Esophagus squamous epithelium (tissue), 5 donors: ENCODE data around the gene KRT2. TPM values are rescaled to one million over a fixed set of nuclear protein-coding genes. Genes with fewer than 3 reads are reported as not detected.
A peak's percentile ranks its signal among the peaks of the same experiment; 100 is the strongest.

ENCODE experiments used
- DNase-seq: peaks from one replicate; lab custom pipeline; 2025; lab: John Stamatoyannopoulos, UW
- H3K27ac ChIP-seq, 4 donors: fragments of 200-600 bp; sonication (generic); one replicate each; pipeline ENCODE4 v1.5.1; 2016 to 2019; ENCODE audit warnings: mild to moderate bottlenecking in 1 of 4
- H3K27me3 ChIP-seq, 4 donors: fragments of 200-600 bp; sonication (generic); 1 replicate in 3 of 4; 2 replicates in 1 of 4; pipeline versions ENCODE4 v1.5.1 to v1.6.0; 2017 to 2021; ENCODE audit warnings: antibody characterized with exemption in 1 of 4
- H3K36me3 ChIP-seq, 3 donors: fragments of 200-600 bp; sonication (generic); one replicate each; pipeline ENCODE4 v1.5.1; 2016 to 2019
- H3K4me1 ChIP-seq, 3 donors: fragments of 200-600 bp; sonication (generic); one replicate each; pipeline ENCODE4 v1.5.1; 2017 to 2019
- H3K4me3 ChIP-seq, 4 donors: fragments of 200-600 bp; sonication (generic); 1 replicate in 3 of 4; 2 replicates in 1 of 4; pipeline ENCODE4 v1.5.1; 2016 to 2019; ENCODE audit warnings: mild to moderate bottlenecking in 2 of 4, moderate library complexity in 1 of 4
- H3K9me3 ChIP-seq, 3 donors: fragments of 200-600 bp; sonication (generic); one replicate each; pipeline ENCODE4 v1.5.1; 2016 to 2019
- POLR2A ChIP-seq, 4 donors: fragments of 450-650 bp; IDR thresholded peaks; one replicate each; pipeline ENCODE4 v1.6.1; 2017; ENCODE audit warnings: antibody characterized with exemption in 4 of 4, mild to moderate bottlenecking in 4 of 4, moderate library complexity in 3 of 4
- WGBS, 2 donors: methylation state at CpG; one replicate each; pipeline ENCODE4 v1.1.5; 2018; 5-methylcytosine and 5-hydroxymethylcytosine counted together
- intact Hi-C: fragments of 100-400 bp; cut with DNase I; formaldehyde crosslinking; loops from one replicate; pipeline ENCODE4 v1.15.0; 2022
- total RNA-seq, 4 donors: library from RNA; depleted of rRNA; stranded (reverse); fragments of >200 nt; gene quantifications; one replicate each; pipeline ENCODE4 v1.1.0, GENCODE V29; 2016
- TF ChIP-seq, protein P1 (sequence below), 6 experiments: fragments of 450-650 bp in 4 of 6; fragments of 200-600 bp in 2 of 6; sonication (generic) in 2 of 6; IDR thresholded peaks; one replicate each; pipeline ENCODE4 v1.5.1; 2016 to 2019; ENCODE audit warnings: antibody characterized with exemption in 6 of 6, mild to moderate bottlenecking in 4 of 6, moderate library complexity in 4 of 6
- donor health status: DM: yes; HTN: yes; CAD: no.

Gene KRT2
- total RNA-seq, 4 donors from 2014 or later = 0.95 to 0.99 TPM; not detected in 2

GRCh38 chr12:52689239-52689638 lies 37.2 kb upstream of the KRT2 start:
- TF ChIP-seq, protein P1, sequence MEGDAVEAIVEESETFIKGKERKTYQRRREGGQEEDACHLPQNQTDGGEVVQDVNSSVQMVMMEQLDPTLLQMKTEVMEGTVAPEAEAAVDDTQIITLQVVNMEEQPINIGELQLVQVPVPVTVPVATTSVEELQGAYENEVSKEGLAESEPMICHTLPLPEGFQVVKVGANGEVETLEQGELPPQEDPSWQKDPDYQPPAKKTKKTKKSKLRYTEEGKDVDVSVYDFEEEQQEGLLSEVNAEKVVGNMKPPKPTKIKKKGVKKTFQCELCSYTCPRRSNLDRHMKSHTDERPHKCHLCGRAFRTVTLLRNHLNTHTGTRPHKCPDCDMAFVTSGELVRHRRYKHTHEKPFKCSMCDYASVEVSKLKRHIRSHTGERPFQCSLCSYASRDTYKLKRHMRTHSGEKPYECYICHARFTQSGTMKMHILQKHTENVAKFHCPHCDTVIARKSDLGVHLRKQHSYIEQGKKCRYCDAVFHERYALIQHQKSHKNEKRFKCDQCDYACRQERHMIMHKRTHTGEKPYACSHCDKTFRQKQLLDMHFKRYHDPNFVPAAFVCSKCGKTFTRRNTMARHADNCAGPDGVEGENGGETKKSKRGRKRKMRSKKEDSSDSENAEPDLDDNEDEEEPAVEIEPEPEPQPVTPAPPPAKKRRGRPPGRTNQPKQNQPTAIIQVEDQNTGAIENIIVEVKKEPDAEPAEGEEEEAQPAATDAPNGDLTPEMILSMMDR (IDR thresholded peaks at IDR 0.05) = no peak
- no peak for TF ChIP-seq POLR2A (IDR thresholded peaks at IDR 0.05)
- Histone ChIP-seq H3K27me3 (peaks cover 0 to 79% (median 0%) of the 10 kb centered on the region in 4 donors), H3K27ac (no peak overlapping the region), H3K4me1 (peaks cover 11 to 55% (median 15%) of the 10 kb centered on the region in 3 donors), H3K36me3 (no peaks in the 10 kb centered on the region), H3K9me3 (no peaks in the 10 kb centered on the region), H3K4me3 (no peak overlapping the region)
- no peak for DNase-seq
- intact Hi-C loops = no loop called here

DNA sequence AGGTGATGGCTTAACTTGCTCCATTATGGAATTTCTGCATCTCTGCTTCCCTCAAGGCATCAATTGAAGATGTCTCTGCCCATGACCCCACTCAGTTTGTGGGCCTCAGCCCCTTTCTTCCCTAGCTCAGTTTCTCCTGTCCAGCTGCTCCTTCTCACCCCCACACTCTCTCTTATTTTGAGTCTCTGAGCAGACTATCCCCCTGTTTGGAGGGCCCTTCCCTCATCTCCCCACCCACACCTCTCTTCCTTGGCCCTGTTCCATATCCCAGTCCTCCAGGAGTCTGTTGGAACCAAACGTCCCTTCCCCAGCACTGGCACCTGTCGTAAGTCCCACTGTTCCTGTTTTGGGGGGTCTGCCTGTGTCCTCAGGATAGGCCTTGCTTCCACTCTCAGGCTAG lies 36.5 kb upstream of the KRT2 start:
- no peak overlapping the region for H3K4me3 ChIP-seq
- intact Hi-C loops = no loop called here
- TF ChIP-seq, protein P1 (IDR thresholded peaks at IDR 0.05) = no peak
- no peak for TF ChIP-seq POLR2A (IDR thresholded peaks at IDR 0.05)
- peak overlapping the region in 2 of 4 donors; percentile 8 to 85 for H3K27ac ChIP-seq
- peaks cover 0 to 80% (median 0%) of the 10 kb centered on the region in 4 donors for H3K27me3 ChIP-seq
- H3K9me3 ChIP-seq = no peaks in the 10 kb centered on the region
- 69 to 73% methylated on average over 2 of the region's 2 CpGs for WGBS, 2 donors
- peaks cover 14 to 63% (median 15%) of the 10 kb centered on the region in 3 donors for H3K4me1 ChIP-seq
- H3K36me3 ChIP-seq = no peaks in the 10 kb centered on the region
- no peak for DNase-seq

DNA sequence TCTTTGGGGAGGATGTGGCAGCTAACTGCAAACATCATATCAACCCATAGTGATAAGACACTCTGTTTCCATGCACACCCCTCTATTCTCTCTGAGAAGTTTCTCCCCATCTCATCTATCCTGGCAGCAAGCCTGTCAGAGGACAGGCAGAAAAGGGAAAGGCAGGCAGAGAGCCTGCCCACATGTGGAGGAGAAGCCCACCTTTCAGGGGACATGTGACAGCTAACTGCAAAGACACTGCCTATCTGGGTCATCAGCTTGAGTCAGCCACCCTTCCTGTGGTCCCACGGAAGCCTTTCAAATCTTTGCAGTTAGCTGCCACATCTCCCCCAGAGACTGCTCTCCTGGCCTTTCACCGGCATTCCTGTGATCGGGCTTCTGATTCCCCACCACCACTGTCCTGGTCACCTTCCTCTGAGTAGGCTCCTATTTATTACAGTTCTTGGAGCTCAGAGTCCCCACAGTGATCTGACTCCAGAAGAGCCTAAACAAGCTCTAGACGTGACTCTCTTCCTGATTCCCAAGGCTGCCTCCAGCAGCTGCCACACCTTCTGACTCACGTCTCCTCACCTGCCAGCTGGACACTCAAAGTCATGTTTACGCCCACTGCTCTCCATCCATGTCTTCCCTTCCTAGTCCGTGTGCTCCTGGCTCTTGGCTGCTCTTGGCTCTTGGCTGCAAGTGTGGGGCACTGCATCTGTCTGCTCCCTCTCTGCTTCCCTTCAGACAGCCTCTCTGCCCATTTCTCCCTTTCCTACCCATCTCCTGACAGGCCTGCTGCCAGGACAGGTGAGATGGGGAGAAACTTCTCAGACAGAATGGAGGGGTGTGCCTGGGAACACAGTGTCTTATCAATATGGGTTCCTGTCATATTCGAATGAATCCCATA lies 35.7 kb upstream of the KRT2 start:
- H3K27me3 ChIP-seq = peaks cover 0 to 76% (median 0%) of the 10 kb centered on the region in 4 donors
- H3K27ac ChIP-seq = peak overlapping the region in 3 of 4 donors; percentile 54 to 85 (median 72)
- no peak for DNase-seq
- no peak overlapping the region for H3K4me3 ChIP-seq
- TF ChIP-seq, protein P1 (IDR thresholded peaks at IDR 0.05) = peak in 1 of 6 experiments; percentile 29
- peak in 1 of 4 donors; percentile 22 for TF ChIP-seq POLR2A (IDR thresholded peaks at IDR 0.05)
- H3K36me3 ChIP-seq = no peaks in the 10 kb centered on the region
- intact Hi-C loops = no loop called here
- peaks cover 14 to 68% (median 15%) of the 10 kb centered on the region in 3 donors for H3K4me1 ChIP-seq
- H3K9me3 ChIP-seq = no peaks in the 10 kb centered on the region
- WGBS, 2 donors = 36 to 59% methylated on average over 8 of the region's 8 CpGs

DNA sequence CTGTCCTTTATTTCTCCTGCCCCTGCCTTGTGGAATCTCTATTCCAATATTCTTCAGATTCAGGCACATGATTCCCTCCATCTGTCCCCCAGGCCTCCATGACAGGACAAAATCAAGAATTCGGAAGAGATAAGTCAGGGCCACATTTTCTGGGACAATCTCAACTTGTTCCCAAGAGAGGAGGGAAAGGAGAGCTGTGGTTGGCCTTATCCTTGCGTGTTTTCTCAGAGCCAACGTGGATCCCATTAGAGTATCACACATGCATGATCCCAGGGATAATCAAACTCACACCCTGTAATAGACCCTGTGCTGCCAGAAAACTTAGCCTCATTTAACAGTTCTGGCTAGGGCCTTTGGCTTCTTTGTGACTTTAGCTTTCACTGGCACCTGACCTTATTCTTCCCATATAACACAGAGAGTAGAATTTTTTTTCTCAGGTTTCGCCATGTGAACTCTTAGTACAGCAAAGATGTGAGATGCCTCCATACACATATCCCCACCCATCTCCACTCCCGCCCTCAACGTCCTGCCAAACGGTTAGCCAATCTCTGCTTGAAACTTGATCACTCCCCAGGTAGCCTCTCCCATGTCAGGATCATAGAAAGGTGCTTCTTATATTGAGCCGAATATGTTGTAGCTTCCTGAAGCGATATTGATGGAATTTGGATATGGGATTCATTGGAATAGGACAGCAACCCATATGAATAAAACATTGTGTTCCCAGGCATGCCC lies 34.9 kb upstream of the KRT2 start:
- no peak for TF ChIP-seq POLR2A (IDR thresholded peaks at IDR 0.05)
- TF ChIP-seq, protein P1 (IDR thresholded peaks at IDR 0.05) = no peak
- no peak for DNase-seq
- H3K4me3 ChIP-seq = no peak overlapping the region
- H3K27me3 ChIP-seq = peaks cover 0 to 68% (median 0%) of the 10 kb centered on the region in 4 donors
- no peaks in the 10 kb centered on the region for H3K36me3 ChIP-seq
- intact Hi-C loops = no loop called here
- H3K4me1 ChIP-seq = peaks cover 14 to 76% (median 17%) of the 10 kb centered on the region in 3 donors
- peak overlapping the region in 3 of 4 donors; percentile 54 to 85 (median 72) for H3K27ac ChIP-seq
- H3K9me3 ChIP-seq = no peaks in the 10 kb centered on the region
- 65 to 78% methylated on average over 9 of the region's 9 CpGs for WGBS, 2 donors
